OCI-M2 (cell line): ENCODE data around the gene LRIT3.

Experiments
- DNase-seq: peaks from one replicate; lab custom pipeline; 2025; ENCODE audit not compliant: unreplicated experiment; lab: John Stamatoyannopoulos, UW

Gene LRIT3, protein sequence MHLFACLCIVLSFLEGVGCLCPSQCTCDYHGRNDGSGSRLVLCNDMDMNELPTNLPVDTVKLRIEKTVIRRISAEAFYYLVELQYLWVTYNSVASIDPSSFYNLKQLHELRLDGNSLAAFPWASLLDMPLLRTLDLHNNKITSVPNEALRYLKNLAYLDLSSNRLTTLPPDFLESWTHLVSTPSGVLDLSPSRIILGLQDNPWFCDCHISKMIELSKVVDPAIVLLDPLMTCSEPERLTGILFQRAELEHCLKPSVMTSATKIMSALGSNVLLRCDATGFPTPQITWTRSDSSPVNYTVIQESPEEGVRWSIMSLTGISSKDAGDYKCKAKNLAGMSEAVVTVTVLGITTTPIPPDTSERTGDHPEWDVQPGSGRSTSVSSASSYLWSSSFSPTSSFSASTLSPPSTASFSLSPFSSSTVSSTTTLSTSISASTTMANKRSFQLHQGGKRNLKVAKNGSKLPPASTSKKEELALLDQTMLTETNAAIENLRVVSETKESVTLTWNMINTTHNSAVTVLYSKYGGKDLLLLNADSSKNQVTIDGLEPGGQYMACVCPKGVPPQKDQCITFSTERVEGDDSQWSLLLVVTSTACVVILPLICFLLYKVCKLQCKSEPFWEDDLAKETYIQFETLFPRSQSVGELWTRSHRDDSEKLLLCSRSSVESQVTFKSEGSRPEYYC

DNA sequence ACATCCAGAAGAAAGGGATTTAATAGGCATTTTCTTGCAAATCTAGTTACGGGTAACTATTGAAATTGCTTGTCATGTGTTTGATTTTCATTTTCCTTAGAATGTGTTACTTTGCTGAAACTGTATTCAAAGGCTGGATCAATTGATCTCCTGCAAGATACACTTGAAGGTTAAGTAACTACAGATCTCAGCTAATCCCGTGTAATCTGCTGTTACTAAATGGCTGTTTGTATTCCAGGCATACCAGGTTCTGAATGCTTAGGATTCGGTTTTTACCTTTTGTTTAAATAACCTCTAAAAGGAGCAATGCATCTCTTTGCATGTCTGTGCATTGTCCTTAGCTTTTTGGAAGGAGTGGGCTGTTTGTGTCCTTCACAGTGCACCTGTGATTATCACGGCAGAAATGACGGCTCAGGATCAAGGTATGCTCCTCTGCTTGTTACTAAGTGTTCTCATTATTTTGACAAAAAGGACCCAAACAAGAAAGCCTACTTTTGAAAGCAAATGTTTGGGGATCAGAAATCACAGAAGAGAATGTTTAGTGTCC is at the start of gene LRIT3:
LRIT3 (plus strand) TSS at position 212 of the 547 bp plus-strand sequence; CDS start at position 307, 95 bp downstream.
- DNase-seq: no peak

DNA sequence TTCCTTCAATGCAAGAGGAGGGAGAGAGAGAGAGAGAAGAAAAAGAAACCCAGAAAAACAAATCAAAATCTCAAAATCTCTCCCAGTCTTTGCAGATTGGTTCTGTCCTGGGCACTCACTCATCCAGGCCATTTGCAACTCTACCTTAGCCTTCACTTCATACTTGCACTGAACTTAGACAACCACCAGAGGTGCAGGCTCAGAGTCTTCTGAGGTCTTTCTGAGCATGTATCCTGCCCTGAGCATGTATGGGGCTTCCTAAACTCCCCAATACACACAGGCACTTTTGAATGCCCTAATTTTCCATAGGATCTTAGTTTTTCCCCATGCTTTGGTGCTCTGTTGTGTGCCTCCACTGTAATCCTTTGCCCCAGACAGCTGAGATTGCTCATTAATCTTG is 49.0 kb upstream of the LRIT3 start:
- no peak for DNase-seq

DNA sequence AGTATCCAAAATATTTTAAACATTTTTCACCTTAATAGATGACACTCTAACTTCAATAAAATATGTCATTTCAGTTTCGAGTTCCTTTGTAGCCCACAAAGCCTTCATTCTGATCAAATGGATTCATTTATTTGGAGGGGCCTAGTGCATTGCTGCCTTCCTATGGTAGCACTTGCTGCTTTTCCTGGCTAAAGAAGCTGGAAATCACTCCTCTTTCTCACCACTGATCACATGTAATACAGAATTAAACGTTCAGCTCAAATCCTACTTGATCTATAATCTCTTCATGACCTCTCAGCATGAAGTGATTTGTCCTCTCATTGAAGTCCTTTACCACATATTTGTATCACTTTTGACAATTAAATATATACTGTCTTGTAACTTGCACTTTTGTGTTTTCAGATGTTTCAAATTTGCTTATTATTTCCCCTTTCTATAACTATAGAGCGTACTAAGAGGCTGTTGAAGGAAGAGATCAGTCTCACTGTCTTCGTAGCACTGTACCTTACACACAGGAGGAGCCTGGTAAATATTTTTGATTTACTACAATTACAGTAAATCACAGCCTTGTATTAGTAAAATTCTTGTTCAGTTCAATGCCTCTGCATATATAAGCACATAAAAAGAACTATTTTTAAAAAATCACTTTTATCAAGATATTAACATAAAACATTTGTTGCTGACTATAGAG is 46.7 kb upstream of the LRIT3 start:
- DNase-seq: no peak

DNA sequence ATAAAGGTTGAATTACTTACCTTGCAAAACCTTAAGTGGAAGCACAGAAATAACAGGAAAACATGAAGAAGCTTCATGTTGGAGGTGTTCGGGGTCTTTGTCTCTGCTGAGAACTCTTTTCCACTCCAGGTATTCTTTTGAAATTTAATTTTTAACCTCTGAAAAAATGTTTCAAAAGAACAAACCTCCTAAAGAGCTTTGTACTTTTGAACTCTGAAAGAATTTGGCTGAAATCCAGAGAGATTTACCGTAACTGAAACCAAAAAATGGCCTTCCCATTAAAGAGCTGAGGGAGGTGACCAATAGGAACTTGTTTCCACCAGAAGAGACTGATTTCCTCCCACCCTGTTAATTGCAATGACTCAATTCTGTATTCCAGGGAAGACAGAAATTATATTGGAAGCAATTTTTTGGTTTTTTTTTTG is 46.0 kb upstream of the LRIT3 start, which contains the start of gene CFI:
CFI (minus strand) TSS at position 105 of the 425 bp plus-strand sequence; CDS start at position 77, 28 bp downstream.
- no peak for DNase-seq

DNA sequence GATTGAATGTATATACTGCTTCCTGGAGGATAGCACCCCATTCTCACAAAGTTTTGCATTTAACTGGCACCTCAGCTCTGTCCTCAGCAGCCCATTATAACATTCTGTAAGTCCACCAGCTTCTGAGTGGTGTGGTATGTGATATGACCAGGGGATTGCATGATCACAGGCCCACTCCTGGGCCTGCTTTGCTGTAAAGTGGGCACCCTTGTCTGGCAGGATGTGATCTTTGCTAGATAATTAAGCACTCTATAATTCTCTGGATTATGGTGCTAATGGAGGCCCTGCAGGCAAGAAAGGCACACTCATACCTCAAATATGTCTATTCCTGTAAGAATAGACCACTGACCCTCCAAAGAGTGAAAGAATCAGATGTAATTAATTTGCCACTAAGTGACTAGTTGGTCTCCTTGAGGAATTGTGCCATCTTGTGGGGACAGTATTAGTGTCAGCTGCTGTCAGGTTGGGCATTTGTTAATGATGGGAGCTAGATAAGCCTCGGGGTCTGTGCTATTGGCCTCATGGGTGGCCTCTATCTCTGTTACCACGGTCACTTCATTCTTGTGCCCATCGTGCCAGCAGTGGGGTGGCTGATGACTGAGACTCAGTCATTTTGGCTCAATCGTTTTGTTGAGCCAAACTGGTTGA is 43.9 kb upstream of the LRIT3 start:
- DNase-seq: no peak

DNA sequence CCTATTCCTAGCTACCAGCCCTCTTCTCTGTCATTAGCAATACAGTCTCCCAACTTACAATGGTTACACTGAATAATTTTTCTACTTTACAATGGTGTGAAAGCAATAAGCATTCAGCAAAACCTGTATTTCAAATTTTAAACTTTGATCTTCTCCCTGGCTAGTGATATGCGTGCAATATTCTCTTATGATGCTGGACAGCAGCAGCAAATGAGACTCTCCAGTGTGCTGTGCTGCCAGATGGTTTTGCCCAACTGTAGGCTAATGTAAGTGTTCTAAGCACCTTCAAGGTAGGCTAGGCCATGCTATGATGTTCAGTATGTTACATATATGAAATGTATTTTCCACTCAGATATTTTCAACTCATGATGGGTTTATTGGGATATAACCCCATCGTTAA is 38.3 kb upstream of the LRIT3 start:
- no peak for DNase-seq

DNA sequence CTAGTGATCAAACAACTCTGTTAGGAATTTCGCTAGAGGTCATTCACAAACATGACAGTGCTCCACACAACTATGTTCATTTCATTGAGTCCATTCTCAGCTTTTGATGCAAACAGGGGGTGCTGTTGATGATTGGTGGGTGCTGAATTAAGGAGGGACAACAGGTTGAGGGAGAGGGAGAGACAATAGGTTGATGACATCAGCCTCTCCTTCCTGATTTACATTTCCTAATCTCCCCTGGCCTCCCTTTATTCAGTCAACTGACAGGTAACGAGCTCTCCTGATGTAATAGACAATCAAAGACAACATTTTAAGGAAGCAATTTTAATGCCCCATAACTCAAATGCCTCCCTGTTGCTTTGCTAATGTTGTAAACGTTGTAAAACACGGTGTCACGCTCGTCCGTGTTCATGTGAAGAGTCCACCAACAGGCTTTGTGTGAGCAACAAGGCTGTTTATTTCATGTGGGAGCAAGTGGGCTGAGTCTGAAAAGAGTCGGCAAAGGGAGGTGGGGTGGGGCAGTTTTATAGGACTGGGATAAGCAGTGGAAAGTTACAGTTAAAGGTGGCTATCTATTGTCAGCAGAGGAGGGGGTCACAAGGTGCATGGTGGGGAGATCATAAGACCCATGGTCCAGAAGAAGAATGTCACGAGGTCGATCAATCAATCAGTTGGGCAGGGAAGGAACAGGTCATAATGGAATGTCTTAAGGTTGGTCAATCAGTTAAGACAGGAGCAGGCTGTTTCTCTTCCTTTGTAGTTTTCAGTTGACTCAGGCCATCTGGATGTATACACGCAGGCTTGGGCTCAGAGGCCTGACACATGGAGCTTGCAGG is 37.1 kb upstream of the LRIT3 start:
- DNase-seq: no peak

DNA sequence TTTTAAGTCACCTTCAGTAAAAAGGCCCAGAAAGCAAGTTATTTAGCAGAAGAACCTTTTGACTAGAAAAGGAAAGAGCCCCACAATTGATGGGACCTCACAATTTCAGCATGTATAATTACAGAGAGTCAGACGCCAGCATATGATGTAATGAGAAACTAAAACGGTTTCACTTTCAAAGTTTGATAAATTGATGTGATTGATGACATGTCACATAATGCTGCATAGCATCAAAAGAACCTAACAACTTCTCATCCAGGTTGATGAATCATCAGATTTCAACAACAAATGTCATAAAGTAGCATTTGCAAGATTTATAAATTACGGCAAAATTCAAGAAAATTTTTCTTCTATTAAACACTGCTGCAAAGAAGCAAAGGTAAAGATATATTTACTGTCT is 36.2 kb upstream of the LRIT3 start:
- DNase-seq: no peak

DNA sequence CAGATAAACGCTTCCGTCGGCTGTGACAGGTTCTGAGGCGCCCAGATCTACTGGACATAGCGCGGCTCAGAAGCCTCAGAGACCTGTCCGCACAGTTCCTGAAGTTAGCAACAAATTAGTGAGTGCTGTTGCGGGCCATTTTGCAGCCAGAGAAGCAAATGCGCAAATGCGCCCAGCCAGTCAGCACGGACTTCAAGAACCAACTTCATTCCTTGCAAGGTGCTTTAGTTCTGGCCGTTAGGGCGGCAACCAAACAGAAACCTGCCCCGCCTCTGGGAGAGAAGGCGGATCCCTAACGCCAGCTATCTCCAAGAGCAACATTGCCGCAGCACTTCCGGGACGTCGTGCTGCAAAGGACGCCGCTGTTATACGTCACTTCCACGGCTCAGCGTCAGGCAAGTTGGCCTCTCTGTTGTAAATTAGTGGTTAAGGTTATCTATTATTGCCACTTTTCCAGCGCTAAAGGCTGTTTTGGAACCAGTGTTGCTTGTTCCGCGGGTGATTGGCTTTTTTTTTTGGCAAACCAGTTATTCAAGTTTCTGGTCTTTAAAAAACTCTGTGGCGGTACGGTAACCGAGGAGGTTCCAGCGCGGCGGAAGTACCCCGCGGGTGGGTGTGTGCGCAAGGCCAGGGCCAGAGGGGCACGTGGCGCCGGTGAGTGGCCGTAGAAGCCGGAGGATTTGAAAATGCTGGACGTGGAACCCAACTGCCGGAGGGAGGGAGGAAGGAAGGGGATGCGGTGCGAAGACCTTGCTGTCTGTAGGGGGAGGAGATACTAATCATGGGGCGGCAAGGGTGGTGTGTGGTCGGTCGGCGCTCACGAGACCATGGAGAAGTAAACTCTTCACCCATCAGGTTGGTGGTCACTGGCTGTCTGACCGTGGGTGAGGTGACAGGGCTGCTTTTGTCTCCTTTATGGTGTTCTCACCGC is 32.5 kb upstream of the LRIT3 start, which contains the start of gene GAR1:
GAR1 (plus strand) TSS at position 612 of the 931 bp plus-strand sequence. CDS start 403 bp downstream, outside the sequence.
- DNase-seq: peak; percentile 81

DNA sequence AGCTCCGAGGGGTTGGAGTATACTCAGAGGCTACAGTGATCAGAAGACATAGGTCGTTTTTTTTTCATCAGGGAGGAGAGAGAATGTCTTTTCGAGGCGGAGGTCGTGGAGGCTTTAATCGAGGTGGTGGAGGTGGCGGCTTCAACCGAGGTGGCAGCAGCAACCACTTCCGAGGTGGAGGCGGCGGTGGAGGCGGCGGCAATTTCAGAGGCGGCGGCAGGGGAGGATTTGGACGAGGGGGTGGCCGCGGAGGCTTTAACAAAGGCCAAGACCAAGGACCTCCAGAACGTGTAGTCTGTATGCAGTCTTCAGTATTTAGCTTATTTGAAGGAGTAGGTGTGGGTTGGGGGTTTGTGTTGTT is 31.8 kb upstream of the LRIT3 start:
- DNase-seq: no peak

DNA sequence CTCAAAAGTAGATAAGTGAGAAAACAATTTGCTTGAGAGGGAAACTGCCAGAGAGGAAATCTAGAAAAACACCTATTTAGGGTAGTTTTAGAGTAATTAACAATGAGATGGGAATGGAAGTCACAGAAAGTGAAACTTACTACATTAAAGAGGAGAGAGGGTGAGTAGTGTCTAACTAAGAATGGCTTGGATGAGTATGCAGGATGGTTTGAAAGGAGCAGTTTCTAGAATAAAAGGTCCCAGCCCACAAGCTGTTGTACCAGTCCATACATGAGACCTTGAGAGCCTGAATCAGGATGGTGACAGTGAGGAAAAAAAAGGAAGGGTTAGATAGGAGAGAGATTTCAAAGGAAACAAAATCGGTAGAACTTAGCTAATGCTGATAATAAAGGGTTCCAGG is 31.0 kb upstream of the LRIT3 start:
- DNase-seq: no peak

DNA sequence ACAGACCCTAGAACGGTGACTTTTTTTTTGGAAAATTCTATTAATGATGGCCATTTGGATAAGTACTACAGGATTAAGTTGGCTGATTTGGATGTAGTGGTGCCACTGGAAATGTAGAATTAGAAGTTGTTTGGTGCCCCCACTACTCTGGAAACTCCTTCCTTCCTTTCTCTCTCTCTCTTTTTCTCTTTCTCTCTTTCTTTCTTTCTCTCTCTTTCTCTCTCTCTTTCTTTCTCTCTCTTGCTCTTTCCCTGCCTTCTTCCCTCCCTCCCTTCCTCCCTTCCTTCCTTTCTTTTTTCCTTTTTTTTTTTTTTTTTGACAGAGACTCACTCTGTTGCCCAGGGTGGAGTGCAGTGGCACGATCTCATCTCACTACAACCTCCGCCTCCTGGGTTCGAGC is 29.6 kb upstream of the LRIT3 start:
- no peak for DNase-seq

DNA sequence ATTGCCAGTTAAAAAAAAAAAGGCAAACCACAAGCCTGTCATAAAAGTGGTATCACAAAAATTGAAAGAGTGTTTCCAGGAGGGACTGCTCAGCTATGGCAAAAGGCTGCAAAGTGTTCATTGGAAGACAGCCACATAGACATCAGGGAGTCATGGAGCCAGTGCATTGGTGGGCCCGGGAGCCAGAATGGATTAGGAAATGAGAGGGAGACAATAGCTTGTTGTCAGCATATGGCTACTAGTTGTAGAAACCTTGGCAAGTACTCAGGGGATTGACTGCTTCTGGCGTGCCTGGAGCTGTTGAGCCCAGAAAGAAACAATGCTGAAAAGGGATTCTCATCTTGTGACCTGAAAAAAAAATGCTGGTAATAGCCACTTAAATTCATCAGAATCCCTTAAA is 27.3 kb upstream of the LRIT3 start:
- no peak for DNase-seq

DNA sequence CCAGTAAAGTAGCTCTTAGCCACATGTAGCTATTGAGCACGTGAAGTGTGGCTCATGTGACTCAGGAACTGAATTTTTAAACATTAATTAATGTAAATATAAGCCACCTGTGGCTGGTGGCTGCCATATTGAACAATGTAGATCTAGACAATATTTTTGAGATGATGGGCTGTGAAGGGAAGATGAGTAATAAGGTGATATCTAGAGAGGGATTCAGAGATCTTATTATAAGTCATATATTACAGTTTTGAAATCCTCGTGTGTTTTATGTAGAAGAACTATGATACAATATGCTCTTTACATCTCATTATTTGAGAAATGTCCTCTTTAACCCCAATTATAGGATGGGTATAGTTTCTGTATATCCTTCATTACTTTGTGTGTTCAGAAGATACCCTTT is 26.7 kb upstream of the LRIT3 start:
- no peak for DNase-seq

DNA sequence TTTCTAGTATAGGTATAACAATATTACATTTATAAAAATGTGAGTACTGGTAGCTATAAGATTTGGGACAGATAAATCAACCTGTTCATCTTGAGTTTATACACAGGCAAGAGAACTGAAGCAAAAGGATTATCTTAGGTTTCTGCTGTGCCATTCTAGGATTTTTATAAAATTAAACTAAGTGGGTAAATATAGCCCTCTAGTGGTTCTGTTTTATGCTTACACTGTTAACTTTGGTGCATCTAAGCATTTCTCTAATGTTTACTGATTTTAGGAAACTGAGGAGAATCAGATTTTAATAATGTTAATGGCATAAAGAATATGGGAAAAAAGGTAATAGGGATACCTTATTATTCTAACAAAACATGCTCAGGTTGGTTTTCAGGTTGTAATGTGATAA is 21.2 kb upstream of the LRIT3 start:
- DNase-seq: no peak

DNA sequence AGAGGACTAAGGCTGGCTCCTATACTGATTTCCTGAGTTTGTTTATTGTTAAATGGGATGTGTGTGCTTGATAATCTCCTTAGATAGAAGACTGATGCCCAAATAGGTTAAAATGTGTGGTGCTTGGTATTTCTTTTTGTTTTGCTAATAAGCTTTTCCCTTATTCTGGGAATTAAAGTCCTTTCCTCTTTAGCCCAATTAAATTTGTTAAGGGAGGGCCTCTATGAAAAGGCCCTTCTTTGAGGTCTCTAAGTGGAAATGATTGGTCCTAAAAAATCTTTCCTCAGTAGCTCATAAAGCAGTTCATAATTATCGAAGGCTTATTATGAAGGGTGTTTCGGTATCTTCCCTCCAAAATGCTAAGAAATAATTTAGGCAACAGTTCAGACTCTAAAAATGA is 20.2 kb upstream of the LRIT3 start, which contains the start of gene RRH:
RRH (plus strand) TSS at position 301 of the 400 bp plus-strand sequence; CDS start at position 357, 56 bp downstream.
- DNase-seq: no peak

DNA sequence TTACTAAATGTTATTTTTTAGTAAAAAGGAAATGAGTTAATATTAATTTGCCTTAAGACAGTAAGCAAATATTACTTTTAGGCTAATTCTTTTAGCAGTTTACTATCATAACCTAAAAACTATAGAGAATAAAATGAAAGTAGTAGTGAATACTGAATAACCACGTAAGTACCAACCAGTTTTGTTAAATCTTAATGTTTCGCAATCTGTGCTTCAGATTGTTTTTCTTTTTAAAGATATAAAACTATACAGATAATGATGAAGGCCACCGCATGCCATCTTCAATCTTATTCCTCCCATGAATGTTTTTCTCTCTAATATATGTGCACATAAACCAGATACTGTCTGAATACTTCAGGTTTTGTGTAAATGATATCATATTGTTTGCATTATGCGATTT is 14.2 kb upstream of the LRIT3 start:
- DNase-seq: no peak

DNA sequence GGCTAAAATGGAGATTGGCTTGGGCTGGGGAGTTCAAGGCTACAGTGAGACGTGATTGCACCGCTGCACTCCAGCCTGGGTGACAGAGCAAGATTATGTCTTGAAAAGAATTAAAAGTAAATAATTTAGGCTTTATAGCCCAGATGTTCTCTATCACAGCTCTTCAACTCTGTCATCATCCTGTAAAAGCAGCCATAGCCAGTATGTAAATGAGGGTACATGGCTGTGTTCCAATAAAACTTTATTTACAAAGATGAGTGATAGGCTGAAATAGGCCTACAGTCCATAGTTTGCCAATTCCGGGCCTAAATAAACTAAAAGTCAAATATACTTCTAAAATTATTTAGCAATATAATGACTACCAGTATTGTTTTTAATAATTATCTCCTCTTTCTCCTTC is 10.9 kb upstream of the LRIT3 start:
- no peak for DNase-seq
